Measurements from ENCODE around the gene ZFYVE28.

Gene ZFYVE28

GRCh38 chr4:2331519-2332200 lies 86.8 kb downstream of the ZFYVE28 start:
- DNase-seq (ENCODE audit: low read depth), result no peak

GRCh38 chr4:2331043-2331420 lies 87.4 kb downstream of the ZFYVE28 start:
- DNase-seq (ENCODE audit: low read depth), result no peak

DNA sequence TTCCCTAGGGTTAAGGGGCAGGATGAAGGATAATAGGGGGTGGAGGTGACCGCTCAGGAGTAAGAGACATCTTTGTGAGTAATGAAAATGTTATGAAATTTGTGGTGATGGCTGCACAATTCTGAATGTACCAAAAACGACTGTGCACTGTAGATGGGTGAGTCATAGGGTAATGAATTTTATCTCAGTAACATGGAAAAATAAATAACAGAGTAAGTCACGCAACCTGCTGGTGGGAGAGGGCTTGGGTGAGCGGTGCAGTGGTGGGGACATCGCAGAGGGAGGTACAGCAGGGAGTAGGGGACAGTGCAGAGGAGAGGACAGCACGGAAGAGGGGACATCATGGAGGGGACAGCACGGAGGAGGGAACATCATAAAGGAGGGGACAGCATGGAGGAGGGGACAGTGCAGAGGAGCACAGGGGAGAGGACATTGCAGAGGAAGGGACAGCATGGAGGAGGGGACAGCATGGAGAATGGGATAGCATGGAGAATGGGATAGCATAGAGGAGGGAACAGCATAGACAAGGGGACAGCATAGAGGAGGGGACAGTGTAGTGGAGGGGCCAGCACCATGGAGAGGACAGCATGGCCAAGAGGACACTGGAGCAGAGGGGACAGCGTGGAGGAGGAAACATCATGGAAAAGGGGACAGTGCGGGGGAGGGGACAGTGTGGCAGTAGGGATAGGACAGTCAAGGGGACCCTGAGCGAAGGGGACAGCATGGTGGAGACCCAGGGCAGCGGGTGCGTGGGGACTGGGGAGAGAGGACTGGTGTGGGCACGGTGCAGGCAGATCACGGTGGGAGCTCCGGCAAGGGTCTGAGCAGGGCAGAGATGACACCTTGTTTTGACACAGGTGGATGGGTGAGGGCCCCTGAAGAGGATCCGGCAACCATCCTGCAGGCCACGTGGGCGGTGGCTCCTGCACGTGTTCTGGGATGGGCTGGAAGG lies 88.1 kb downstream of the ZFYVE28 start:
- DNase-seq (ENCODE audit: low read depth), result no peak

DNA sequence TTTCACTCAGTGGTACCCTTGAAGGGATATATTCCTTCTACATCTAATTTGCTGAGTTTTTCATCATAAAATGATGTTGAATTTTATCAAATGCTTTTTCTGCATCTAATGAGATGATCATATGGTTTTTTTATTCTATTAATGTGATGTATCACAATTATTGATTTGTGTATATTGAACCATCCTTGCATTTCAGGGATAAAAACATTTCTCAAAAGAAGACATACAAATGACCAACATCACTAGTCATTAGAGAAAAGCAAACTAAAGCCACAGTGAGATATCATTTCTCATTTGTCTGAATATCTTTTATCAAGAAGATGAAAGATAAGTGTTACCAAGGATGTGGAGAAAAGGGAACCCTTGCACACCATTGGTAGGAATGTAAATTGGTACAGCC lies 90.9 kb downstream of the ZFYVE28 start:
- no peak for DNase-seq (ENCODE audit: low read depth)

DNA sequence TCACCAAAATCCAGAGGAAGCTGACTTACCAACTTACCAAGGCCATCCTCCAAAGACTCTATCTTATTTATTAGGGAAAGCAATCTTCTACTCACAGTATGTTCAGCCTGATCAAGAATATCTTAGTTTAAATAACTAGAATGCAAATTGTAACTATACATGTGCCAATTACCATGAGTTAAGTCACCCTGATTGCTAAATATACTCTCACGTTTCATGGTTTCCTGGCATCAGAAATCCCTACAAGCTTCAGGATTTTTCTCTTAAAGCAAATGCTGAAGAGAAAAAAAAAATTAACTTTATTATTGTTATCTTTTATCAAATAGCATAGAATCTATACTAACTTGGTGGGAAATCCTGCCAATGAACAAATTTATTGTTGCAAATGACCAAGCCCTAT lies 93.6 kb downstream of the ZFYVE28 start:
- no peak for DNase-seq (ENCODE audit: low read depth)

GRCh38 chr4:2322841-2323240 lies 95.6 kb downstream of the ZFYVE28 start:
- no peak for DNase-seq (ENCODE audit: low read depth)

DNA sequence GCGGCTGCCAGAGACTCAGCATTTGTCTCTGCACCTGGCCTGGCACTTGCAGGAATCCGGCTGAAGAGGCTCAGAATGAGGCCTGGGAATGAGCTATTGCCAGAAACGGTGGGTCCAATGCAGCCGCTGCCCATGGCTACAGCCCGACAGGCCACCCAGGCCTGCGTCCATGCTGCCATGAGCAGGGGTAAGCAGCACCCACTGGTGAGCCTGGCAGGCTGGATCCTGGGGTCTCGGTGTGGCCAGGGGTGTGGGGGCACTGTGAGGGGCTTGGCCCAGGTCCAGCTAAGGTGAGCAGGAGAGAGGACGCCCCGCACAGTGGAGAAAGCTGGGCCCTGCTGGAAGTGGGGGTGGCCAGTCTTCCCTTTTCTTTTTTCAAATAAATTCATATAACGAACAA lies 96.2 kb downstream of the ZFYVE28 start:
- DNase-seq (ENCODE audit: low read depth), result no peak

GRCh38 chr4:2321279-2322196 lies 96.9 kb downstream of the ZFYVE28 start:
- DNase-seq (ENCODE audit: low read depth), result no peak

DNA sequence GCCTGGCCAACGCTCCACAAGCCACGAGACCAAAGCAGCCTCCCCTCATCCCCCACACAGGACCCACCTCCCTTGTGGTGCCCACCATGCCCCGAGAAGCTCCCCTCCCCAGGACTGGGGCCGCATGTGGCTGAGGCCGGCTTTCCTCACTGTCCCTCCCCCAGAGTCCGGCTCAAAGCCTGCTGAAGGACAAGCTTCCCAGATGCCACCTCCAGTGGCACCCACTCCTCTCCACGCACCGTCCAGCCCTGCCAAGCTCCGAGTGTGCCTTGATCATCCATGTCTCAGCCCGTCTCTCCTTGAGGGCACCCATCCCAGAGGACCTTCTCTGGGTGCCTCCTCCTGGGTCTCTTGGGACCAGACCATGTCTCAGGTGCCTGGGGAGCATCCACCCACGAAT lies 97.7 kb downstream of the ZFYVE28 start:
- DNase-seq (ENCODE audit: low read depth), result no peak

DNA sequence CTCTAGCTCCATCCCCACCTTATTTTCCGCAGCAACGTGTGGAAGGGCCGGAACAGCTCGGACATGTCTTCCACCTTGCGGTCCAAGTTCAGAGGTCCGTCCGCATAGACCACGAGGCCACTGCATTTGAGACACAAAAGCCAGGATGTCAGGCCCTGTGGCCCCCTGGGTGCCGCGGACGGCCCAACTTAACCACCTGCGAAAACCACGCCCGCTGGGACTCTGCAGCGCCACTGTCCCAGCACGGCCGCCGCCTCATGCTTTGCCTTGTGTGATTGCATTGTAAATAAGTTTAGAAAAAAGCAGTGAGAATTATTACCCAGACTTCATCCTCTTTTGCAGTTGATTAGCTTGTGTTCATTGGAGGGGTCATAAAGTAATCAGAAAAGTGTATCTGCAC lies 98.3 kb downstream of the ZFYVE28 start:
- no peak for DNase-seq (ENCODE audit: low read depth)

GRCh38 chr4:2318885-2319284 lies 99.6 kb downstream of the ZFYVE28 start:
- no peak for DNase-seq (ENCODE audit: low read depth)

- DNase-seq (ENCODE audit: low read depth), result no peak
These were observed 100.0 kb downstream of the ZFYVE28 start for GRCh38 chr4:2318476-2318875.

DNA sequence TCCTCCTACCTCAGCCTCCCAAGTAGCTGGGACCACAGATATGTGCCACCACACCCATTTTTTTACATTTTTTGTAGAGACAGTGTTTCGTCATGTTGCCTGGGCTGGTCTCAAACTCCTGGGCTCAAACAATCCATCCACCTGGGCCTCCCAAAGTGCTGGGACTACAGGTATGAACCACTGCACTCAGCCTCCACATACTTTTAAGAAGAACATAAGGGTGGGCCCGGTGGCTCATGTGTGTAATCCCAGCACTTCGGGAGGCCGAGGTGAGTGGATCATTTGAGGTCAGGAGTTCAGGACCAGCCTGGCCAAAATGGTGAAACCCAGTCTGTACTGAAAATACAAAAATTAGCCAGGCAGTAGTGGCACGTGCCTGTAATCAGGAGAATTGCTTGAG lies 105.1 kb downstream of the ZFYVE28 start:
- DNase-seq (ENCODE audit: low read depth), result no peak

DNA sequence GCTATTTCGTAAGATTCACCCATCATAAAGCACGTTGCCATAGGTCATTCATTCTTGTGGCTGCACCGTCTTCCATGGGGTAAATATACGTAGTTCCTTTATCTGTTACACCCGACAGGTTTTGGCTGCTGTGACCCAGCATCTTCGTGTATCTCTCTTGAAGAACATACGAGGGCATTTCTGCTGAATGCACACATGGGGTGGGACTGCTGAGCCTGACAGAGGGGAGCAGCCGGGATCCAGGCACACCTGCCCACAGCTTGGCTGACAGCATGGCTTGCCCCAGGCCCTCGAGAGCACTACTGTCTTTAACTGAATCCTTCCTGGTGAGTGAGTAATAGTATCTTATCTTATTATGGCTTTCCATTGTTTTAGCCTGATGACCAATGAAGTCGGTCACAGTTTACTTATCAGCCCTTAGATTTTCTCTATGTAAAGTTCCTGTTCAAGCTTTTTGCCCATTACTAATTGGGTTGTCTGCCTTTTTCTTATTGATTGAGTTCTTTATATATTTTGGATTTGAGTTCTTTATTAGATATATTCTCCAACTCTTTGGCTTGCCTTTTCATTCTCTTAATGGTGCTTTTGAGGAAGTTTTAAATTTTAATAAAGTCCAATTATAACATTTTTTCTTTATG lies 111.6 kb downstream of the ZFYVE28 start:
- no peak for DNase-seq (ENCODE audit: low read depth)

DNA sequence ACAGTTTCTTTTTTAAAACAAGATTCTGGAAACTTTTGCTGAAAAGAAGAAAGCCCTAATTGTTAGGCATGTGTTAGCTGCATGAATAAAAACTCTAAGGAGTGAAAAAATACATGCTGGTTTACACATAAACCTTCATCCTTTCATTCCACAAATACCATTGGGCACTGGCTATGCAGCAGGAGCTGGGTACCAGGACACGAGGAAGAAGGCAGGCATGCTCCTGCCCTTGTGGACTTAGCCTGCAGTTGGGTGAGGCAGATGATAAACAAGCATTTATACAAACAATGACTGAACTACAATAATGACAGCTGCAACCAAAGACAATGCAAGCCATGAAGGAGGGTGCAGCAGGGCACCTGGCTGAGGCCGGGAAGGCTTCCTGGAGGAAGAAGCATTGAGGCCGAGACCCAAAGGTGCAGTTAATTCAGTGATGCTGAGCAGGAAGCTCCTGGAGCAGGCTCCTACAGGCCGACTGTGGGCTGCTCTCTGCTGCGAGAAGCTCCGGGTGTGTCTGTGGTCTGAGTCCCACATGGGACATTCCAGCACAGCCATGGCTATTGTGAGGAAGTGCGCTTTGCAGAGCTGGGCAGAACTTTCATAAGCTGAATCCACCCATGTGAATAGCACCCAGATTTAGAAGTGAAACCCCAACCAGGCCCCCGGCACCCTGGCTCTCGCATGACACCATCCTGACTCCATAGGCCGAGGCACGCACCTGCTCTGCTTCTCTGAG lies 112.5 kb downstream of the ZFYVE28 start:
- no peak for DNase-seq (ENCODE audit: low read depth)

- no peak for DNase-seq (ENCODE audit: low read depth)
These were observed 113.4 kb downstream of the ZFYVE28 start for GRCh38 chr4:2304877-2305561.

- no peak for DNase-seq (ENCODE audit: low read depth)
These were observed 114.0 kb downstream of the ZFYVE28 start for GRCh38 chr4:2304321-2304876.

DNA sequence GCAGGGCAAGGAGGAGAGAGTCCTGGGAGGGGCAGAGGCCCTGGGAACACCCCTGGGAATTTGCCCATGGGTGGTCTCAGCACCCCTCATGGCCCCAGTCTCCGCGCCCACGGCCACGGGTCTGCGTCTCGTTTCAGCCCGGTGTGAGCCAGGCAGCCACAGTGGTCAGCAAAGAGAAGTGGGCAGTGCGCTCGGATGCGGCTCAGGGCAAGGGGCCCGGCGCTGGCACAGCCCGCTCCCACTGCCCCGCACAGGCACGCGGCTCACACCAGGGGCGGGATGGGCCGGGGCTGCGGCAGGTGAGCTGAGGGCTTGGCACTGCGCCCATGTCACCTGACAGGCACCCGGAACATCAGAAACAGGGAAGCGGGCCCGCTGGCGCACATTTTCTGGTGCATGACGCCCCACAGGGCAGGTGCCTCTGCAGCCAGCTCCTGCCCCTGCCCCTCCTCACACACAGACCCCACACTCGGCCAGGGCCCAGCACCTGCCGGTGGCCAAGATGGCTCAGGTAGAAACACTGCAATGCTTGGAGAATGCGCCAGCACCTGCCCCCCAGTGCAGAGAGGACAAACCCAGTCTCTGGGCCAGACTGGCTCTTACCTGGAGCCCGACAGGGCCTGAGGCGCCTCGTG lies 114.6 kb downstream of the ZFYVE28 start:
- no peak for DNase-seq (ENCODE audit: low read depth)

GRCh38 chr4:2303121-2303685 lies 115.2 kb downstream of the ZFYVE28 start:
- DNase-seq (ENCODE audit: low read depth), result no peak
